ENCODE measurements around the gene PPP1R14B. TPM values are rescaled to one million over a fixed set of nuclear protein-coding genes. Genes with fewer than 3 reads are reported as not detected.

Gene PPP1R14B
- total RNA-seq, 1 donor from 2014 or later, result 265 TPM

DNA sequence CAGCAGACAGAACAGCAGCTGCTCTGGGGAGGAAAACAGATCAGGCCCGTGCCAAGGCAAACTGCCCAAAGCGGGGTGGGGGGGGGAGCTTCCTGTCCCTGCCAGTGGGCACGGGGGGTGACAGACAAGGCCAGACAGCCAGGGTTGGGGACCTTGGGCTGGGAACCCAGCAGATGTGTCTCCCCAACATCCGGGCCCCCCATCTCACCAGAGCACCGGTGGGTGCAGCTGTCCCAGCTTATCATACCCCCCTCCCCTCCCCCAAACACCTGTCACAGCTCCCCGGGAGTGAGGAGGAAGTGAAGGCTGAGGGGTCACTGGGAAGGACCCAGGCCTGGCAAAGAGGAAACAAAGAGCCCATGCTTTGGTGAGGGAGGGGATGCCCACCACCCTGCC, 1.3 kb downstream of the PPP1R14B start:
- no peak for ATAC-seq

DNA sequence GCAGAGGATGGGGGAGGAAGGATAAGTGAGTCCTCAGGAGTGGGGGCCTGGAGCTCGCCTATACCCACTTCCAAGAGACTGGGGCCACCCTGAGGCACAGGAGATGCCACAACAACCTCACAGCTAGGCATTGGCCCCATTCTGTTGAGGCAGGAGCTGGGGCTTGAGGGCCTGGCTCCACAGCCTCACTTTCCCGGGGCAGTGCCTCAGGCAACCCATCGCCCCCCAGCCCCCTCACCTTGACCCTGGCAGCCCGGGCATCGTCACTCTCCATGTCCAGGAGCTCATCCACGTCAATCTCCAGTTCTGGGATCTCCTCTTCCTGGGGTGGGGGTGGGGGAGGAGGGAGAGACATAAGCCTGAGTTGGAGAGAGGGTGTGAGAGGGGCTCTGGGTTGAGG, 1.8 kb downstream of the PPP1R14B start:
- no peak for ATAC-seq

DNA sequence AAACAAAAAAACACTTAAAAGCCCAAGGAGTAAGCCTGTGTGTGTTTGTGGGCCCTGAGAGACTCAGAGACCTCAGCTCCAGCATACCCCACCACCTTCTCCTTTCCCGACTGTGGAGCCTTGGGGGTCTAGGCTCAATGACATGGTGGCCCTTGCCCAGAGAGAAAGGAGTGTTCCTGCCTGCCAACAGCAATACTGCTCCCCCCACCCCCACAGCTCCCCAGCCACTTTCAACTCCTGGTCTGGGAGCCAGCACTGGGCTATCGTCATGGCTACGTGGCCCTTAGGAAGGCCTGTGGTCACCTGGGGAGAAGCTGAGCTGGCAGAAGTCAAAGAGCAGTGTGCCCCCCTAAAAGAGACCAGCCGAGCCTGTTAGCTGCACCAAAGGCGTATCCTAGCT, 2.6 kb downstream of the PPP1R14B start:
- ATAC-seq, result no peak

DNA sequence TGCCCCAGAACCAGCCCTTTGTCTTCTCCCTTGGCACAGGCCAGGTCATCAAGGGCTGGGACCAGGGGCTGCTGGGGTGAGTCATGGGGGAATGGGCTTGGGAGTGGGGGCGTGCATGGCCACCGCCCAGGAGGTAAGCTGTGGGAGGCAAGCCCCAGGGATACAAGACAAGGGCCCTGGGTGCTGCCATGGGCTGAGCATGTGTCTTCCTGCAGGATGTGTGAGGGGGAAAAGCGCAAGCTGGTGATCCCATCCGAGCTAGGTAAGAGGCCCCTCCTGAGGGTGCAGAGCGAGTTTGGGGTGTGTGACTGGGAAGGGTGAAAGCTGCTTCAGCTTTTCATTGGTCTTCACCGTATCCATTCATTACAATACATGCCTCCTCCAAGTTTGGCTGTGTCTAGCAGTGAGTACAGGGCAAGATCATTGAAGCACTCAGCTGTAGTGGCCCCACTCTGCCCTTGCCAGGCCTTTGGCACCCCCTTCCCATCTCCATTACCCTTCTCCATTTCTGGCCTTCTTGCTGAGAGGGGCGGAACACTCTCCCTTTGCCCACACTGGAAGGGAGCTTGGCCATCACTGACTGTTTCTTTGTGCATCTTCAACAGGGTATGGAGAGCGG, 3.4 kb downstream of the PPP1R14B start:
- ATAC-seq, result no peak

DNA sequence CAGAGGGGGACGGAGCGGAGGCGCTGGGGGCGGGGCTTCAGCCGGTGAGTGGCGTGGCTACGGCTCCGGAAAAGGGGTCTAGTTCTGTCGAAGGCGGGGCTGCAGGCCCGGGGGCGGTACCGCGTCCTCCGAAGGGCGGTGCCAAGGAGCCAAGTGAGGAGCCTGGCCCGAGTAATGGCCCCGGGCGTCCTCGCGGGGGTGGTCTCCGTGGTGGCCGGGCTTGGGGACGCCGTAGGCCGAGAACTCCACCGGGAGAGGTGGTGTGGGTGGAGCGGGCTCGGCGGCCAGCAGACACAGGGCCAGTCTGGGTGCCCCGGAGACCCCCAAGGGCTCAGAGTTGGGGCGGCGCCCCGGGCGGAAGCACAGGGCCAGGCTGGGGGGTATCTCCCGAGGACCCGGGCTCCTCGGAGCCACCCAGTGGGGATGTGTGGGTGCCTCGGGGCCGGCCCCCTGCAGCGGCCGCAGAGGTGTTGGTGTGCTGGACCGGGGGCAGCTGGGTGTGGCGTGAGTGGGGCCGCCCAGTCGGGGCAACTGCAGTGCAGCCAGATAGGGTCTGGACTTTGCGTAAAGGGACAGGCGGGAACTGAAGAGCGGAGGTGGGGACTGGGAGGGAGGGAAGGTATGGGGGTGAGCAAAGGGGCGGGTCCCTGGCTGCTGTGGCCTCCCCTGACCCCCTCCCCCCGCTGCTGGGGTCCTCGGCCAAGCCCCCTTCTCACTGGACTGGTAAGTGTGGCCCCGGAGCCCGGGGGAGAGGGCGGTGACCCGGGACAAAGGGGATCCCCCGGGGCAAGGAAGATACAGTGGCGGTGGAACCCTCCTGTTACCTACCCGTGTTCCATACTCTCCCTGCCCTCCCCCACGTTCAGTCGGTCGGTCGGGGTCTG, 5.0 kb downstream of the PPP1R14B start:
- ATAC-seq, result peak; percentile 1

DNA sequence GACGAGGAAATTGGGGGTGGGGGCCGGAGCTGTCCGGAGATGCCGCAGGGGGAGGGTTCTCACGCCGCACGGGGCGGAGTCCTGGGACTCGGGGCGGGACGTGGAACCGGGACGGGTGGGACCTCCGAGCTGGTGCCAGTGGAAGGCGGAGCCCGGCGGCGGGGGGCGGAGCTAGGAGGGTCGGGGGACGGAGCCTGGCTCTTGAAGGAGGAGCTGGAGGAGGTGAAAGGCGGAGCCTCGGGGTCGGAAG, 5.6 kb downstream of the PPP1R14B start:
- ATAC-seq, result peak; percentile 79

DNA sequence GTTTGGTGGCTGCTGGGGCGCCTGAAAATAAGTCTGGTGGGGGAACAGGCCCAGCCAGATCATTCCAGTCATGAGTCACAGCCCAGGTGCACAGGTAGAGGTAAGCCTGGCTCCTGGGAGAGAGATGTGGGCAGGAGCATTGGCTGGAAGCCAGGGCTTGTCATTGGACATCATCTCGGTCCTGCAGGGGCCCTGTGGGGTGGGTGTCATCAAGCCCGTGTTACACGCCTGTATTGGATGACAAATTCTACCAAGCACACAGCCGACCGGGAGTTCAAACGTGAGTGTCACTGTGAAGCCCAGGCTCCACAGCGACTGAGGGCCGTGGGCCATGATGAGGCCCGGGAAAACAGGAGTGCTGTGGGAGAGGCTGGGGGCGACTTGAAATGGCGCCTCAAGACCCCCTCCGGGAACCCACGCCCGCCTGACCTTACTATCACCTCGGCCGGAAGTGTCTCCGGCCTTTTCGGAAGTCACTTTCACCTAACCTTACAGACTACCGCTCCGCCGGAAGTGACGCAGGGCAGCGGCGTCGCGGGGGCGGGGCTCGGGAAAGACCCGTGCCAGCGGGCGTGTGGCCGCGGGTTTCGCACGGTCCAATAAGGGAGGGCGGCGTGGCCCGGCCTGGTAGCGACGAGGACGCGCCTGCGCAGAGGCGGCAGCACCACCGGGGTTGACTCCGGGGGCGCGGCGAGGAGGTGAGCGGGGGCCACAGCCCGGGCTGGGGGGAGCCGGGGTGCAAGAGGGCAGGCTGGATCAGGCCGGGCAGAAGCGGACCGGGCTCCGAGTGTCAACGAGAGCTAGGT, 6.1 kb downstream of the PPP1R14B start, which contains the start of gene FKBP2:
TSS of gene FKBP2 (plus strand) at position 661 of the 806 bp plus-strand sequence. CDS start 1,293 bp downstream, outside the sequence.
- ATAC-seq, result peak; percentile 68

DNA sequence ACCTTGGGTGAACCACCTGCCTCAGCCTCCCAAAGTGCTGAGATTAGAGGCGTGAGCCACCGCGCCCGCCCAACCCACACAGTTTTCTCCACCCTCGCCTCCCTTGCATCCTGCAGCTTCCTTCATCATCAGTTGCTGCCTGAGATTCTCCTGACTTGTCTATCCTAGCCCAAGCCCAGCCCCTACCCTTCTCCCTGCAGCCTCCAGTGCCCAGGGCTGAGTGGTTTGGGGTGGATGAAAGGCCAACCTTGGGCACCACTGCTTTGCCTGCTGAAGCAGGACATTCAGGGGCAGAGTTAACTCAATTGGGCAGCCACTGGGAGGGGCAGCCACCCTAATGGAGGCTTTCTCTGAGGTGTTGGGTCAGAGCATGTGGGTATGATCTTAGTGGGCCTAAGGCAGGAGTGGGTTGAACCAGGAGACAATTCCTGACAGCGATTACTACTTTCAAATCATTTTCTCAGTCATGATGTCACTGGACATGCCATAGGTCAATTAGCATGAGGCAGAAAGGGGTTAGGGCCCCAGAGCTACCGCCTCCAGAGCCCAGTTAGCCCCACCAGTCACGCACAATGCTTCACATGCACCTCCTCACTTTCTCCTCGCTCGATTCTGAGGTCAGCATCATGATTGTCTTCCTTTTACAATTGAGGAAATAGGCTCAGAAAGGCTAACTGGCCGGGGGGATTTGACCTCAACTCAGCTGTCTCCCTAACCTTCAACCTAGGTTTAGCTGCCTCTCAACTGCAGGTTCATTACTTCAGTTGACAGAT, 6.9 kb downstream of the PPP1R14B start:
- no peak for ATAC-seq

DNA sequence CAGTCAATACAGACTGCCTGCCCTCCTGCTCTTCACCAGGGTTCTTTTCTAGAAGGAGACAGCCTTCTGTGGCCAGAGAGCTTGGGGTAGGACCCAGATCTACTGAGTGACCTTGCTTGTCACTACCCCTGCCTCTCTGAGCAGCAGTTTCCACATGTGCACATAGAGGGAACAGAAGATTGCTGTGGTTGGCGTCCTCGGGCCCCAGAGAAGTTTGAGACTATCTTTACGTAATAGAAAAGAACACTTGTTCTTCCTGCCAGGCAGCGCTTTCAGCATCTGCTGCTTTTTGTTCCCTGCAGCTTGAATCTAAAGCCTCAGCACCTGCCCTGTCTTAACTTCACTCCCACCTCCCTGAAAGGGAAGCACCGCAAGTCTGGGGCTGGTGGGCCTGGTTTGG, 7.7 kb downstream of the PPP1R14B start:
- ATAC-seq, result no peak

DNA sequence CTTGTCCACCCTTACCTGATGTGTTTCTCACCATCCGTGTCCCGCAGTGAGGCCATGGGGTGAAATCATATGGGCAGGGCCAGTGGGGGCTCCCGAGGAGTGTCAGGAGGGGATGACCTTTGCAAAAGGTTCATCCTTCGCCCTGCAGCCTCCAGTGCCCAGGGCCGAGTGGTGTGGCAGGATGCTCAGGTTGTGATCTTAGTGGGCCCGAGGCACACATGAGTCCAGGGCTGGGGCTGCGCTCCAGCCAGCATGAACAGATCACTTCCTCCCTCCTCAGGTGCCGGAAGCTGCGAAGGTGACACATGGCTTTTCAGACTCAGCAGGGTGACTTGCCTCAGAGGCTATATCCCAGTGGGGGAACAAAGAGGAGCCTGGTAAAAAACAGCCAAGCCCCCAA, 8.7 kb downstream of the PPP1R14B start:
- ATAC-seq, result no peak

DNA sequence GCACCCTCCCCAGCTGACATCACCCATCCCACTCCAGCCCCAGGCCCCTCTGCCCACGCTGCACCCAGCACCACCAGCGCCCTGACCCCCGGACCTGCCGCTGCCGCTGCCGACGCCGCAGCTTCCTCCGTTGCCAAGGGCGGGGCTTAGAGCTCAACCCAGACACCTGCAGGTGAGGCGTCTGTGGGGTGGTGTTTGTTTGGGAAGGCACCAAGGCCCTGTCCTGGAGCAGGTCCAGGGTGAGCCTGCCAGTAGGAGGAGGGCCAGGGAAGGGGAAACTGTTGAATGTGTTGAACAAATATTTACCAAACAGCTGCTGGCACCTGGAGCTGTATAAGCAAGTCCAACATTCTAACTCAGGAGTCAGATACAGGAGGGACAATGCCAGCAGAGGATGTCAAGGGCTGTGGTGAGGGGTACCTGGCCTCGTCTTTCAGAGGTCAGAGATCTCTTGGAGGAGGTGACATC, 9.2 kb downstream of the PPP1R14B start:
- ATAC-seq, result peak; percentile 4

DNA sequence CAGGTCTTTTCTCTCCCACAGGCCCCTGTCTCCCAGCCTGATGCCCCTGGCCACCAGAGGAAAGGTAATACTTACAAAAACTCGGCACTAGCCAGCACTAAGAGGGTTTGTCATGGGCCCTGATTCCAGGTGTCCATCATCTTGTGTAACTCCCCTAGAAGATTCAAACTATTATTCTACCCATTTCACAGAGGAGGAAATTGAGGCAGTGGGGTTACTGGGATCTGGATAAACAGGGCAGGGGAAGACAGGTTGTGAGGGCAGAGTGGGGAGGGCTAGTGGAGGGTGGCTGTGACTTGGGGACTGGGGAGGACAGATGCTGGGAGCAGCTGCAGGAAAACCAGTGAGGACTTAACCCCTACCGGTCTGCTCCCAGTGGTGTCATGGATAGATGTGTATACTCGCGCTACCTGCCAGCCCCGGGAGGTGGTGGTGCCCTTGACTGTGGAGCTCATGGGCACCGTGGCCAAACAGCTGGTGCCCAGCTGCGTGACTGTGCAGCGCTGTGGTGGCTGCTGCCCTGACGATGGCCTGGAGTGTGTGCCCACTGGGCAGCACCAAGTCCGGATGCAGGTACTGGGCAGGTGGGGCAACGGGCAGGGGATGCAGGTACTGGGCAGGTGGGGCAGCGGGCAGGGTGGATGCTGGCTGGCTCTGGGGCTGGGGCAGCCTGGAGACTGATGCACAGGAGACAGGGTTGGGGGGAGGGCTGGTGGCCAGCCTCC, 11.1 kb downstream of the PPP1R14B start:
- ATAC-seq, result no peak

DNA sequence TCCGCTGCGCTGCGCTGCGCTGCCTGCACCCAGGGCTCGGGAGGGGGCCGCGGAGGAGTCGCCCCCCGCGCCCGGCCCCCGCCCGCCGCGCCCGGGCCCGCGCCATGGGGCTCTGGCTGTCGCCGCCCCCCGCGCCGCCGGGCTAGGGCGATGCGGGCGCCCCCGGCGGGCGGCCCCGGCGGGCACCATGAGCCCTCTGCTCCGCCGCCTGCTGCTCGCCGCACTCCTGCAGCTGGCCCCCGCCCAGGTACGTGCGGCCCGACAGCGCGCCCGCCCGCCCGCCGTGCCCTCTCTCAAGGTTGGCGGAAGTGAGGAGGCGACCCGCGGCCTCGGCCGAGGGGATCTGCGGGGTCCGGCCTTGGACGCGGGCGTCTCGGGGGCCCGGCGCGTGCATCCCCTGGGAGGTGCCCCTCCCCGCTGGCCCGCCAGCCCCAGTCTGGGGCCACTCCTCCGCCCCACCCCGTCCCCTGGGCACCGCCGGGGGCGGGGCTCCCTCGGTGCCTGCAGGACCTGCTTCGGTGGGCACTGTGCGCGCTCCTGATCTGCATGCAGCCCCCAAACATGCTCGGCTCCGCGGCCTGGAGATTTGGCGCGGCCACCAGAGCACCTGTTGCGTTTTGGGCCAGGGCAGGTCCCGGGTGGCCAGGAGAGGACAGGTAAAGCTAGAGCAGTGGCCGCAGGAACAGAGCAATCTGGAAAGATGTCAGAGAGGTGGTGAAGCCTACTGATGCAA, 11.9 kb downstream of the PPP1R14B start:
- peak; percentile 39 for ATAC-seq

DNA sequence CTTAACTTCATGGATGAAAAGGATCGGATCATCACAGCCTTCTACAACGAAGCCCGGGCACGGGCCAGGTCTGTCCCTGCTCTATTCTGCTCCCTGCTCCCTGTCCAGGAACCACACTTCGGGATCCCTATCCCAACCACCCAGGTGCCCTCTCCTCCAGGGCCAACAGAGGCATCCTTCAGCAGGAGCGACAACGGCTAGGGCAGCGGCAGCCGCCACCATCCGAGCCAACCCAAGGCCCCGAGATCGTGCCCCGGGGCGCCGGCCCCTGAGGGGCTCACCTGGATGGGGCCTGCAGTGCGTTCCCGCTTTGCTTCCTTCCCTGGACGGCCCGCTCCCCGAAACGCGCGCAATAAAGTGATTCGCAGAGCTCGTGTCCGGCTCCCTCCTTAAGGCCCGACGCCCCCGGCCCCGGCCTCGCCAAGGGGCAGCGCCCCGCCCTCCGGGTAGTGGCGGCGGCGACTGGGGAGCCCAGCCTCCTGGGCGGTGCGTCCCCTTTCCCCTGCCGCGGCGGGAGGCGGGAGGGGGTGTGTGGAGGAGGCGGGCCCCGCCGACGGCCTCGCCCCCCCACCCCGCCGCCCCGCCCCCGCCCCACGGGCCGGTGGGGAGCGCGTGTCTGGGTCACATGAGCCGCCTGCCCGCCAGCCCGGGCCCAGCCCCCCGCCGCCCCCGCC, 12.7 kb downstream of the PPP1R14B start, which contains the start of gene VEGFB:
TSS of gene VEGFB (plus strand) at position 672 of the 674 bp plus-strand sequence. CDS start 250 bp downstream, outside the sequence.
- peak; percentile 35 for ATAC-seq

DNA sequence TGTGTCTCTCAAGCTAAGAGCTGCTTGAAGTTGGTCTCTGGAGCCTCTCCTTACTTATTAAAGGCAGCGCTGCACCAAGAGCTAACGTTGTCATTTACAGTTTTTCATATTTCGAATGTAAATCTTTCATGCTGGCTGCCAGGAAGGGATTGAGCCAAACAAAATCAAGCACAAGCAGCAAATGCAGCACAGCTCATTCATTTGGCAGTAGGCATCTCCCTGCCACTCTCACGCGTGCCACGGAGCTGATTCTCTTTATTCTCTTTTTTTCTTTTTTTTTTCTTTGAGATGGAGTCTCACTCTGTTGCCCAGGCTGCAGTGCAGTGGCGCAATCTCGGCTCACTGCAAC, 13.8 kb downstream of the PPP1R14B start:
- ATAC-seq, result no peak

DNA sequence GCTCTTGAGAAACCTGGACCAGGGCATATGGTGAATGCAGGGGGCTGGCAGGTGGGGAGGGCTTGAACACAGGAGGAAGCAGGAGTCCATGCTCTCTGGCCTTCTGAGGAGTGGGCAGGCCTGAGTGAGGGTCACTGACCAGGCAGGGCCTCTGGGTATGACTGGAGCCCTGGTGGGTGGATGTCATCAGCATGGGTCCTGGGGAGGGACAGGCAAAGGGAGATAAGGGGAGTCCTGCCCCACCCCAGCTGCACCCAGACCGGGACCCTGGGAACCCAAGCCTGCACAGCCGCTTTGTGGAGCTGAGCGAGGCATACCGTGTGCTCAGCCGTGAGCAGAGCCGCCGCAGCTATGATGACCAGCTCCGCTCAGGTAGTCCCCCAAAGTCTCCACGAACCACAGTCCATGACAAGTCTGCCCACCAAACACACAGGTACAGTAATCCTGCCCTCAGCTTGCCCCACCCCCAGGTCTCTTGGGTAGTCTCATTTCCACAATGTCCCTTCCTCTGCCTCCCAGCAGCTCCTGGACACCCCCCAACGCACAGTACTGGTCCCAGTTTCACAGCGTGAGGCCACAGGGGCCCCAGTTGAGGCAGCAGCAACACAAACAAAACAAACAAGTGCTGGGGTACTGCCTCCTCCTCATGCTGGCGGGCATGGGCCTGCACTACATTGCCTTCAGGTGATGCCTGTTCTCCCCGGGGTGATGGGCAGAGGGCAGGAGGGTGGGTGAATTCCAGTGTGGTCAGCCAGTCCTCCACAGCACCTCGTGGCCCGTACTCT, 14.4 kb downstream of the PPP1R14B start:
- no peak for ATAC-seq

DNA sequence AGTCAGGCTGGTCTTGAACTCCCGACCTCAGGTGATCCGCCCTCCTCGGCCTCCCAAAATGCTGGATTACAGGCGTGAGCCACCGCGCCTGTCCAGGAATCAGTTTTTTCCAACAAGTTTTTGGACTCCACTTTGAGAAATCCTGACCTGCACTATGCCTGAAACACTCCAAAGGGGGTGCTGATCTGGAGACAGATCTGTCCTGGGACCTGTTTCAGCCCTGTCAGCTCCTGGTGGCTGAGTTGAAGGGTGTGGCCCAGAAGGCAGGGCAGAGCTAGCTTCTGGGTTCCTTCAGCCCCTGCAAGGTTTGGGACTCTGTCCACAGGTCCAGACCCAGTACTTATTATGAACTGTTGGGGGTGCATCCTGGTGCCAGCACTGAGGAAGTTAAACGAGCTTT, 15.2 kb downstream of the PPP1R14B start:
- no peak for ATAC-seq

DNA sequence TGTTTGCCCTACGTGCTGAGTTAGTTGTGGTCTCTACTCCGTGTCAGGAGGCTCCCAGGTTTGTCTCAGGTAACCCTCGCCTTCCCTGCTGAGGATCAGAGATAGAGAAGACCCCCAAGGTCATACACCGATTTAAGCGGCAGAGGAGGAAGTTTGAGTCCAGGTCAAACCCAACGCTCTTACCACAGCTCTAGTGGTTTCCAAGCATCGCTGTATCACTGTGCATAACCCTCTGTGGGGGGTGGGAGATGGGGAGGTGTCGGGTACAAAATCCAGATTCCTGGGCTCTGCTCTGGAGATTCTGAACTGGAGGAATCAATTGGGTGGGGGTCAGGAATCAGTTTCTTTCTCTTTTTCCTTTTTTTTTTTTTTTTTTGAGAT, 15.8 kb downstream of the PPP1R14B start:
- no peak for ATAC-seq

DNA sequence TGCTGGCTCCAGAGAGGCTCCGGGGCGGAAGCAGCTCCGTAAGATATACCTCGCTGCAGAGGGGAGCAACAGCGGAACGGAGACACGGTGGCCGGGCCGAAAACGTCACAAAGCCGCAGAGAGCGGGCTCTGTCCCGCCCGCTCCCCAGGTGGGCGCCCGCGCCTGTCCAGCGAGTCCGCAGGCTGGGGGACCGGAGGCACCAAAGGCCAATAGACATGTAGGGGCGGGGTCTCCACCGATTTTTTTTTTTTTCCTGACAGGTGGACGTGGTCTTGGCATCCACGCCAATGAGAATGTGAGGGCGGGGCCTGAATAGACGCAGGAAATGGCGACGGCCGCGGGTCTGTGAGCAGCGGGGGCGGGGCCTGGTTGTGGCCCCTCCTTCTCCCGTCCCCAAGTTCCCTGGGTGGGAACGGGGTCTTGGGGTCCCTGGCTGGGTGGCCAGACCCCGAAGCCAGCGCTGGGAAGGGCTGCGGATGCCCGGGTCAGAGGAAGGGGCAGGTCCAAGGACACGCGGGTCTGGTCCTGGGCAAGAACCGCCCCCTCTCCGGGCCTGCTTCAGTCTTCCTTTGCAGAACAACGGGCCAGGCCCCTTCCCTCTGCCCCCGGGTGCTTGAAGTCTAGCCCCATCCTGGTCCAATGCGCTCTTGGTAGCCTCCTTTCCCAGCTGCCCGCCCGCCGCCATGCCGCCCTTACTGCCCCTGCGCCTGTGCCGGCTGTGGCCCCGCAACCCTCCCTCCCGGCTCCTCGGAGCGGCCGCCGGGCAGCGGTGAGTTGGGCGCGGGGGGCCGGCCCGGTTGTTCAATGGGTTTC, 16.4 kb downstream of the PPP1R14B start, which contains the start of gene DNAJC4:
TSS of gene DNAJC4 (plus strand) at position 378 of the 814 bp plus-strand sequence. CDS start at position 685, 307 bp downstream.
- ATAC-seq, result peak; percentile 49

Measured in esophagus mucosa (tissue), 1 donor.